ENCODE results near the gene PTS.

The PTS gene

DNA sequence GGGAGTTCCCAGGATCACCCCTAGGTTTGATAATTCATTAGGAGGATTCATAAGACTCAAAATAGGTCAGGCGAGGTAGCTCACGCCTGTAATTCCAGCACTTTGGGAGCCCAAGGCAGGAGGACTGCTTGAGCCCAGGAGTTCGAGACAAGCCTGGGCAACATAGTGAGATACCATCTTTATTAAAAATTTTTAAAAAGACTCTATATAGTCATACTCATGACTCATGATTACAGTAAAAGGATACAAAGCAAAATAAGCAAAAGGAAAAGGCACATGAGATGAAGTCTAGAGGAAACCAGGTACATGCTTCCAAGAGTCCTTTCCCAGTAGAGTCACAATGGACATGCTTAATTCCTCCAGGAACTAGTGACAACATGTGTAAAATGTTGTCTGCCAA, 13.9 kb upstream of the PTS start:
- TF ChIP-seq, protein P1, sequence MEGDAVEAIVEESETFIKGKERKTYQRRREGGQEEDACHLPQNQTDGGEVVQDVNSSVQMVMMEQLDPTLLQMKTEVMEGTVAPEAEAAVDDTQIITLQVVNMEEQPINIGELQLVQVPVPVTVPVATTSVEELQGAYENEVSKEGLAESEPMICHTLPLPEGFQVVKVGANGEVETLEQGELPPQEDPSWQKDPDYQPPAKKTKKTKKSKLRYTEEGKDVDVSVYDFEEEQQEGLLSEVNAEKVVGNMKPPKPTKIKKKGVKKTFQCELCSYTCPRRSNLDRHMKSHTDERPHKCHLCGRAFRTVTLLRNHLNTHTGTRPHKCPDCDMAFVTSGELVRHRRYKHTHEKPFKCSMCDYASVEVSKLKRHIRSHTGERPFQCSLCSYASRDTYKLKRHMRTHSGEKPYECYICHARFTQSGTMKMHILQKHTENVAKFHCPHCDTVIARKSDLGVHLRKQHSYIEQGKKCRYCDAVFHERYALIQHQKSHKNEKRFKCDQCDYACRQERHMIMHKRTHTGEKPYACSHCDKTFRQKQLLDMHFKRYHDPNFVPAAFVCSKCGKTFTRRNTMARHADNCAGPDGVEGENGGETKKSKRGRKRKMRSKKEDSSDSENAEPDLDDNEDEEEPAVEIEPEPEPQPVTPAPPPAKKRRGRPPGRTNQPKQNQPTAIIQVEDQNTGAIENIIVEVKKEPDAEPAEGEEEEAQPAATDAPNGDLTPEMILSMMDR (IDR thresholded peaks at IDR 0.05; ENCODE audit: extremely low read depth, missing control alignments) = no peak
- DNase-seq (ENCODE audit: low spot score) = no peak

DNA sequence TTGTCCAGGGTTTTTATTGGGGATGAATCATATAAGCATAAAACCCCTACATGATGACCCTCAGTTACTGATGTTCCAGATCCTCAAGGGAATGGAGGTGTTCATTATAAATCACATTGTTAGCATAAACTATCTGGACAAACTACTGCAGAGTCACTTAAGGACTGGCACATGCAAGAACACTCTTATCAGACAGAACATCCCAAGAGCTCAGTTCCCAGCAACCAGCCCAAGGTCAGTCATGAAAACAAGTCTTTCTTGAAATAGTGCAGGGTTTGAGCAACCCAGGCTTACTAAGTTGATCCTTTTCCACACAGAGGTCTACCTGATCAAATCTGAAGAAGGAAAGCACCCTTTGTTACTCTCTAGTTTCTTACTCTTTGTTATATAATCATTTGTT, 13.5 kb upstream of the PTS start:
- DNase-seq (ENCODE audit: low spot score) = no peak
- TF ChIP-seq, protein P1 (IDR thresholded peaks at IDR 0.05; ENCODE audit: extremely low read depth, missing control alignments) = no peak

DNA sequence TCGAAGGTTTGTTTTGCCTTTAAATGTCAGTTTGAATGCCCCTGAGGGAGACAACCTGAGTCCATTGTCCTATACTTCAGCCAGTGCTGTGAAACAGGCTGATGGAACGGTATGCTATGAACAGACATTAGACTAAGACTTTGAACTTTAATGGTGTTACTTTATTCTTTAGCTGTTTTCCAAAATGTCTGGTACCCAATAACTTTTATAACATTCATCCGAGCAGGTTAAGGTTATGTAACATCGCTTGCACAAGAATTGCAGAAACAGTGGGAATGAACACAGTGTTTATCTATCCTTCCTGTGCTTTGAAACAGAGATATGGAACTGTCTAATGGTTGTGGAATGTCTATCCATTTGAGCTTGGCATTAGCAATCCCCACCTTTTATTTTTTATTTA, 12.5 kb upstream of the PTS start:
- no peak for DNase-seq (ENCODE audit: low spot score)
- TF ChIP-seq, protein P1 (IDR thresholded peaks at IDR 0.05; ENCODE audit: extremely low read depth, missing control alignments) = no peak

DNA sequence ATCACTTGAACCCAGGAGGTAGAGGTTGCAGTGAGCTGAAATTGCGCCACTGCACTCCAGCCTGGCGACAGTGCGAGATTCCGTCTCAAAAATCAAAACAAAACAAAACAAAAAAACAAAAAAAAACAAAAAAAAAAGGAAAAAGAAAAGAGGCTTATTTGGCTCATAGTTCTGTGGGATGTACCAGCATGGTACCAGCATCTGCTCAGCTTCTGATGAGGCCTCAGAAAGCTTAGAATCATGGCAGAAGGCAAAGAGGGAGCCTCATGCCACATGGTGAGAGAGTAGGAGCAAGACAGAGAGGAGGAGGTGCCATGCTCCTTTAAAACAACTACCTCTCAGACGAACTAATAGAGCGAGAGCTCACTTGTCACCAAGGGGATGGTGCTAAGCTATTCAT, 10.6 kb upstream of the PTS start:
- no peak for DNase-seq (ENCODE audit: low spot score)
- TF ChIP-seq, protein P1 (IDR thresholded peaks at IDR 0.05; ENCODE audit: extremely low read depth, missing control alignments) = no peak

DNA sequence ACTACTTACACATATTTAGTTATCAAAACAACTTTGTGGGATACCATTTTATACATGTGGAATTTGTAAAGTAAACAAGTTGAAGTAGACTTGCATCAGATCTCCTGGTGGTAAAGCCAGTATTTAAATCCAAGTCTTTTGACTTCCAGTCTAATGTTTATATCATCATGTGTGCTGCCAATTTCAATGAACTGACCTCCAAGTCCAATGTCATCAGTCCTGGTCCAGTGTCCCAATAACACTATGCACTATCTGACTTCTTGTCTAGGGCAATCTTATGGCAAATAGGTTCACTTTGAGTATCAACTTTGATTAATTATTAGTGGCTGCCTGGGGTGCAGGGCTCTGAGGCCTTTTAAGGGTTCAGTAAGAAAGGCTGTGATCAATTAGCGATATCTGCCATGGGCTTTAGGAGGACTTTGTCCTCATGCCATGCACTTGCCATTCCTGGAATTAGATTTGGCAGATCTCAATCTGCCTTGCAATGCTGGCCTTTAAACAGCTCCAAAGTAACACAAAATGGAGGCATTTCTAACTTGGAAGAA, 9.6 kb upstream of the PTS start:
- DNase-seq (ENCODE audit: low spot score) = no peak
- TF ChIP-seq, protein P1 (IDR thresholded peaks at IDR 0.05; ENCODE audit: extremely low read depth, missing control alignments) = no peak

DNA sequence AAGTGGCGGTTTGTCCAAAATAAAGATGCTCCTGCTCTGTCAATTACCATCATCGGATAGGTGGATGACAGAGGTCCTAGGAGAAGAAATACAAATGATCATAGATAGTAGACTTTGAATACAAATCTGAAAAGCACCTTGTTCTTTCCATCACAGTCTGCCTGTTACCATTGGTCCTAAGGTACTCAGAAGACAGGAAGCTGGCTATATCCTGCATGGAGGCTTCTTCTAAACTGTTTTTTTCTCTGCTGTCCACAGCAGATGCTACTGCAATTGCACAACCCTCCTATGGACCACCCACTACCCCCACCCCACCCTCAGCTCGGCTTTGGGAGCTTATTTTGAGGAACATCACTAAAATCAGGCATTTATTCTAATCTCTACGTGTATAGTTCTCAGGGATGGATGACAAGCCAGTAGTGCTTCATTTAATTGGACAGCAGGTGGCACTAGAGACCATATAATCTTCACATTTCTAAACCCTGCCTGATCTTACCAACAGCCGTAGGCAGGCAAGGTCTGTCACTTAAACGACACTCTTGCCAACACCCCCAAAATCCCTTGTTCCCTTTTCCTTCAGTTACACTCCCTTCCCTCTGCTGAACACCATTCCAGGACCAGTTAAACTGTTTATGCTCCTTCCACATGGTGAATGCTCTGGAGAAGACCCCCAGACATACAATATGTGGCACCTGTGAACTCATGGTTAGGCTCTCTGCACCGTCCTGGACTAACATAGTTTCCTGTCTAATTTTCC, 6.6 kb upstream of the PTS start:
- TF ChIP-seq, protein P1 (IDR thresholded peaks at IDR 0.05; ENCODE audit: extremely low read depth, missing control alignments) = peak; percentile 67
- DNase-seq (ENCODE audit: low spot score) = peak; percentile 80

DNA sequence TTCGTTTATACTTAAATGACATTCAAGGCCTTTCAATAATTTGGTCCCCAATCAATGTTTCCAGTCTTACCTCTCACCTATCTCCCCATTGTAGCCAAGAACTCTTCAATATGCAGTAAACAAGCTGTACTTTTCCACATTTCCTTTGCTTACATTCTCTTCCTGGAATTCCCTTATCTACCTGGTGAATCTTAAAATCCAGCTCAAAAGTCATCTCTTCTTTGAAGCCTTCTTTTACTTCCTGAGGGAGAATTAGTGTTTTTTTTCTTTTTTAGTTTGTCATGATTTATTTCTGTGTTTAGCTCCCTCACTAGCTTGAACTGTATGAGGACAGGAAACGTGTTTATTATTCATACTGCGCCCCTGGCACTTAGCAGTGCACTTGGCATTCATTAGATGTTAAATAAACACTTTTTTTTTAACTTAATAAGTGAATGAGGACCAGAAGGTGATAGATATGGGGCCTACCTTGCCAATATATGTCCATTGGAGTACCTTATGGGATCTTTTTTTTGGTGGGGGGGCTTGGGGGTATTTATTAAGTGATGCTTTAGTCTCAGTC, 4.9 kb upstream of the PTS start:
- DNase-seq (ENCODE audit: low spot score) = no peak
- TF ChIP-seq, protein P1 (IDR thresholded peaks at IDR 0.05; ENCODE audit: extremely low read depth, missing control alignments) = no peak

All from GM20000 (cell line).